Left hindlimb (tissue), 1 donor: ENCODE data around the gene DPP9.
"Not testable (repeated sequence)": the region's sequence is repeated elsewhere in the genome, so short reads cannot be mapped to it uniquely, and the experiment has no call there.

Source experiments
- DNase-seq: peaks from one replicate; pipeline ENCODE4 v3.0.0-alpha.2; 2018

Gene DPP9

DNA sequence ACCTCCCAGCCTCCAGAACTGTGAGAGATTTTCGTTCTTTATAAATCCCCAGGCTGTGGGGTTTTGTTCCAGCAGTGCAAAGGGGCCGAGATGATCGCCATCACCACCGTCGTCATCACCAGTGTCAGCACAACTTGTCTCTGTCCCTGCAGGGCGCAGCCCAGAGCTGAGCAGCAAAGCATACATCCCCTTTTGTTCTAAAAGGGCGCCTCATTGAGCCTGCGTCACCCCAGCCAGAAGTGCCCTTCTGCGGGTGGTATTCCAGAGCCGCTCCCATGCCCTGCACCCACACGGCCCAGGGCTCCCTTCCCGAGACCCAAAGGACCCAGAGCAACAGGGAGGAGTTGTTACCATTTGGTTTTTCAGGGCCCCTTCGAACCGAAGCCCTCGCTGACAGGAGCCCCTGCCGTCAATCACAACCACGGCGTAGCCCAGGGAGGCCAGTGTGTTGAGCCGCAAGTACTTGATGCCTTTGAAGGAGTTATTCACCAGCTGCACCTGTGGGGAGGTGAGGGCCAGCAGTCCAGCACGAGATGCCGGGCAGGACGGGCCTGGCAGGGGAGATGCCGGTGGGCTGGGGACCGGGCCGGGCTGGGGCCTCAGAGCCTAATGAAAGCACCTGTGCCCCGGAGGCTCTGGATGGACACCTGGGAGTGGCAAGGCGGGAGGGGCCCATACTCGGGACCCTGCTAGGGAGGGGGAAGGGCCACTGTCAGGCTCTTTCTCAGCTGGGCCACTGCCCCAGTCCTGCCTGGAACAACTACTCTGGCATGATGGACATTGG is 39.1 kb downstream of the DPP9 start:
- no peak for DNase-seq

DNA sequence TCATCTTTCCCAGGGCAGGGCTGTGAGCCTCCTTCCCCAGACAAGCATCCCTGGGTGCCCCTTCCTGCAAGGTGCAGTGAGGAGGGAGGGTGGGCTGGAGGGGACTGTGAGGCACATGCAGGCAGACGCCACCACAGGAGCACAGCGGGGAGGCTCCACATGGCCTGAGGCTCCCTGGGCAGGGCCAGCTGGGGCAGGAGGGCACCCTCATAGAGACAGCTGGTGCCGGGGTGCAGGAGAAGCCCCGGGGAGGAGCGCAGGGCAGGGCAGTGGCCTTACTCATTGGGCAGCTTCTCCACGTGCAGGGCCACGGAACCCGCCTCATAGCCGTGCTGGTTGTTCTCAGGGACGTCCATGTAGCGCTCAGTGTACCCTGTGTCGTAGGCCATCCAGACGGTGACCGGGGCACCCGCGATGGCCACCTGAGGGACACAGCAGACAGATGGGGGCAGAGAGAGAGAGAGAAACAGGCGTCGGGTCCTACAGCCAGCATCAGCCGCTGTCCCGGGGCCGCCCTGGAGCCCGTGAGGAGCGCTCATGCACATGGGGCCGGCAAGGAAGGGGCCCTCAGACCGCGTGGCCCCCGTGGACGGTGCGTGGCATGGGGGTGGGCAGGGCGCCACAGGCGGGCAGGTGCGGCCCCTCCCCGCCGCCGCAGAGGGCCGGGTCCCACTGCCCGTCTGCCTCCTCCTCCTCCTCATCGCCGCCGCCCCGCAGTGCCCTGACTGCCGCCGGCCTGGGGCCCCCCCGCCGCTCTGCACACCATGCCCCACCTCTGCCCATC is 41.0 kb downstream of the DPP9 start:
- no peak for DNase-seq

DNA sequence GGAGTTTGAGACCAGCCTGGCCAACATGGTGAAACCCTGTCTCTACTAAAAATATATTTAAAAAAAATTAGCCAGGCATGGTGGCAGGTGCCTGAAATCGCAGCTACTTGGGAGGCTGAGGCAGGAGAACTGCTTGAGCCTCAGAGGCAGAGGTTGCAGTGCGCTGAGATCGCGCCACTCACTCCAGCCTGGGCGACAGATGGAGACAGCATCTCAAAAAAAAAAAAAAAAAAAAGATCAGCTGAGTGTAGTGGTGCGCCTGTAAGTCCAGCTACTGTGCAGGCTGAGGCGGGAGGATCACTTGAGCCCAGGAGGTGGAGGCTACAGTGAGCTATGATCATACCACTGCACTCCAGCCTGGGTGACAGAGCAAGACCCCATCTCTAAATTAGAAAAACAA is 43.6 kb downstream of the DPP9 start:
- not testable (repeated sequence) for DNase-seq

DNA sequence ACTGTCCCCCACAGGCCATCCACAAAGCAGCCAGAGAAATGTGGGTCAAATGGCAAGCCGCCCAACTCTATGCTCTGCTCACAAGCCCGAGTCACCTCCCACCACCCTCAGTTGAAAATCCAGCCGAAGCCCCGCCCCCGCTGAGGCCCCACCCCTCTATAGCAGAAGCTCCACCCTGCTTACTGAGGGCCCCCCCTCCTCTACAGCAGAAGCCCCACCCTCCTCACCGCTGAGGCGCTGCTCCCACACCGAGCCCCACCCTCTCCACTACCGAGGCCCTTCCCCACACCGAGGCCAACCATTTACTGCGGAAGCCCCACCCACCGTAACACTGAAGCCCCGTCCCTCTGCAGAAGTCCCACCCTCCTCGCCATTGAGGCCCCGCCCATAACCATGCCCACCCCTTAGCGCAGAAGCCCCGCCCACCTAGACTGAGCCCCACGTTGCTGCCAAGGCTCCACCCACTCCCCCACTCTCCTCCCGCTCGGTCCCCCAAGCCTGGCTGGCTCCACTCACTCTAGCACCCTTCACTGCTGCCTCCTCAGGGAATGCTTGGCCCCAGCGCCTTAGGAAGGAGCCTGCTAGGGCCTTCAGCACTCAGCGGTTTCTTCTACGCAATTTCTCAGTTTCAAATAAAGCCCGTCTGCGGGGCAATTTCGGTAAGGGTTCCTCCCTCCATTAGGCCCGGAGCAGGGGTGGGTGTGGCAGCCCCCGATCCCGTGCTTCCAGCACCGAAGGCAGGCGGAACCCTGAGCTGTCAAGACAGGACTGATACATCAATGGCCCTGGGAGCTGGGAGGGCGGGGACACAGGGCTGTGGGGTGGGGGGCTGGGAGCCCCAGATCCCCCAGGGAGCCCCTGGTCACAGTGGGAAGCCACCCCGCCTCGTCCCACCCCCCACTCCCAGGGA is 44.5 kb downstream of the DPP9 start:
- peak; percentile 54 for DNase-seq

DNA sequence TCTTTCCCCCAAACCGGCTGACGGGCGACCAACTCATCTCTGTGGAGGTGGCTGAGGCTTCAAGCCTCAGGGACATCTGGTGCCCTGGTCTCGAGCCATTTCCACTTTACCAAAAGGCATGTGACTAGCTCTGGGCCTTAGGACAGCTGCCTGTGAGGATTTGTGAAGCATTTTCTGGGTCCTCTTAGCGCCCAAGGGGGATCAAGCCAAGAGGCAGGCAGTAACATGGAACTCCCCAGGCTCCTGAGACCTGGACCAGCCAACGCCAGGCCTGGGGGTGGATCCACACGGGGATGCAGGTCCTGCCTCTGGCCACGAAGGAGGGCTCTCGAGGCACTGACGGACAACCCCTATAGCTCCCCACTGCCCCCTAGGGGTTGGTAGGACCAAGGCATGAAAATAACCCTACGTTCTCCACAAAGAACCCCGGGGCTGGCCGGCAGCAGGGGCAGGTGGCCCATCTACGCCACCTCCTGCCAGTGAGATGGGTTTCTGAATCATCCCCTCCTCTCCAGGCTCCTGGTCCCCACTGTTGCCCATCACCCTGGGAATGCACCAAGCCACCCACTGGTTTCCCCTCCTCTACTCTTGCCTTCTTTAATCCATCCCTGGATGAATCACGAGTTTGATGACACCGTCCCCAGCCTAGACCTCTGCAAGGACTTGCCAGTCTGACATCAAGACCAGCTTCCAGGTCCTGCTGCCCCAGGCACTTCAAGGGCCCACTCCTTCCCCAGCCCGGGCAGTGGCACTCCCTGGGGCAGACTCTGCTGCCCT is 46.5 kb downstream of the DPP9 start:
- no peak for DNase-seq

DNA sequence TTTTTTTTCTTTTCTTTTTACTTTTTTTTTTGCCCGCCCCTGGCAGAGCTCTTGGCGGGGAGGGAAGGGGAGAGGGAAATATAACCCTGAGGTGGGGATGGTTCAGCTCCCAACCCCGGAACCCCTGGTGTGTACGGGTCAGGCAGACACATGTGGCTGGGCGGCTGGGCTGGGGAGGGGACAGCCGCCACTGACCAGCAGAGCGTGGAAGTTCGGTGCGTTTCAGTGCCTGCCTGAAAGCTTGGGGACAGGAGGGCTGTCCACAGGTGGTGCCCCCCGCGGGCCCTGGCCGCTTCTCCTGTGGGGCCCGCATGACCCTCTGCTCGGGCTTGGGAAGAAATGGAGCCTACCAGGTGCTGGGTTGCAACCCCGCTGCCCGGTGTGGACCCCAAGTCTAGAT is 48.3 kb downstream of the DPP9 start:
- DNase-seq, result no peak

DNA sequence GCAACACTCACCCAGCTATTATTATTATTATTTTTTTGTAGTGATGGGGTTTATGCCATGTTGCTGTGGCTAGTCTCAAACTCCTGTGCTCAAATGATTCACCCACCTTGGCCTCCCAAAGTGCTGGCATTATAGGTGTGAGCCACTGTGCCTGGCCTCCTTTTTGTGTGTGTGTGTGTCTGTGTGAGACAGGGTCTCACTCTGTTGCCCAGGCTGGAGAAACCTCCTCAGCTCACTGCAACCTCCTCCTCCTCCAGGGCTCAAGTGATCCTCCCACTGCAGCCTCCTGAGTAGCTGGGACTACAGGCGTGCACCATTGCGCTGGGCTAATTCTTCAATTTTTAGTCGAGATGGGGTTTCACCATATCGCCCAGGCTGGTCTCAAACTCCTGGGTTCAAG is 49.9 kb downstream of the DPP9 start:
- no peak for DNase-seq

DNA sequence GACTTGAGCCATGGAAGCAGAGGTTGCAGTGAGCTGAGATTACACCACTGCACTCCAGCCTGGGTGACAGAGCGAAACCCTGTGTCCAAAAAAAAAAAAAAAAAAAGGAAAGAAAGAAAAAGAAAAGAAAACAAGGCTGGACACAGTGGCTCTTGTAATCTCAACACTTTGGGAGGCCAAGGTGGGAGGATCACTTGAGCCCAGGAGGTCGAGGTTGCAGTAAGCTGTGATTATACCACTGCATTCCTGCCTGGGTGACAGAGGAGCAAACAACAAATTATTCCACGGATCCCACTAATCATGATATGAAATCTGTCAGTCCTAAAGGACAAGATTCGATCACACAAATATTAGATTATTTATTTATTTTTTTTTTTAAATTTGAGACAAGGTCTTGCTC is 50.4 kb downstream of the DPP9 start:
- no peak for DNase-seq

DNA sequence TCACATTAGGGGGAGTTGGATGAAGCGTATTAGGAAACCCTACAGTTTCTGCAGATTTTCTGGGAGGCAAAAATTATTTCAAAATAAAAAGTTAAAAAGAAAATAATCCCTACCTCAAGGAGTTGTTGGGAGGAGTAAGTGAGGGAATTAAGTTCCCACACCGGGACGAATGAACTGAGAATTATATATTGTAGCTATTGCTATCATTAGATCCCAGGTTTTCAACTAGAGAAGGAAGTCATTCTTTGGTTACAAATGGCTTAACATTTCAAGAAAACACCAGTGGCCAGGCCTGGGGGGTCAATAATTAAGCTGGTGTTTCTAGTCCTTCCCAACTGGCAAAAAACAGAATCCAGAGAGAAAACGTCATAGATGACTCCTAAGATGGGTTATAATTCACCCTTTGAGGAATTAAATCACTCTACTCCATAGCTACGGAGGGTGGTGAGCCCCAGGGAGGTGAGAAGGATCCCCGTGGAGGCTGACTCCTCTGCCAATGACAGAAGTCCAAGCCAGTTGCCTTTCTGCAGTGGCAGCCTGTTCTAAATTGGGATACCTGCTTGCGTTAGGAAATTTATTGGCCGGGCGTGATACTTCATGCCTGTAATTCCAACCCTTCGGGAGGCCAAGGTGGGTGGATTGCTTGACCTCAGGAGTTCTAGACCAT is 52.3 kb downstream of the DPP9 start:
- no peak for DNase-seq

DNA sequence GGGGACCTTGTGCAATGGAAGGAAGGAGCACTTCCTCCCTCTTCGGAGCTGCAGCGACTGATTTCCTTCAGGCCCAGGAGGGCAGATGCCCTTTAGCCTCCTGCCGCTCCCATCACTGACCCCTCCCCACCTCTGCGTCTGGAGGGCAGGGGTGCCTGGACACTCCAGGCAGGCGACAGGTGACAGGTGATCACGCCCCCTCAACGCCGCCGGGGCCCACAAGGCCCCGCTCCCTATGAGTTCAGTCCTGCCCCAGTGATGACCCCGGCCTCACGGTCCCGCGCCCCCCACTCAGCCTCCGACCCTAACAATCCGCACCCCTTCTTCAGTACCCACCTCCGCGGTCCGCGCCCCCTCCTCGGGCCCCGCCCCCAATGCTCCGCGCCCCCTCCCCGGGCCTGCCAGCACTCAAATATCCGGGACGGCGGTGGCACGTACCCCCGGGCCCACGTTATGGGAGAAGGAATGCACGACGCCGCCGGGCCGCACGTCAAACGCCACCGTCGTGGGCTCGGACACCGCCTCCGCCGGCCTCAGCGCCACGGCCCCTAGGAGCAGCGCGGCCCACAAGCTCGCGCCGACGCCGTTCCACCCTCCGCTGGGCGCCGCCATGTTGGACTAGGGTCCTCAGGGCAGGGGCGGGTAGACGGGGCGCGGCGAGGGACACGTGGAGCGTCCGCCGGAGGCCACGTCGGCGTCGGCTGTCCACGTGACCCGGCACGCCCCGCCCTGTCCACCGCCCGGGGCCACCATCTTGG is 53.7 kb downstream of the DPP9 start, which contains the start of gene MYDGF:
Gene MYDGF, minus strand, starts transcription at position 620 of the 758 bp plus-strand sequence. Its CDS starts 8 bp downstream, at position 612.
- peak; percentile 93 for DNase-seq

DNA sequence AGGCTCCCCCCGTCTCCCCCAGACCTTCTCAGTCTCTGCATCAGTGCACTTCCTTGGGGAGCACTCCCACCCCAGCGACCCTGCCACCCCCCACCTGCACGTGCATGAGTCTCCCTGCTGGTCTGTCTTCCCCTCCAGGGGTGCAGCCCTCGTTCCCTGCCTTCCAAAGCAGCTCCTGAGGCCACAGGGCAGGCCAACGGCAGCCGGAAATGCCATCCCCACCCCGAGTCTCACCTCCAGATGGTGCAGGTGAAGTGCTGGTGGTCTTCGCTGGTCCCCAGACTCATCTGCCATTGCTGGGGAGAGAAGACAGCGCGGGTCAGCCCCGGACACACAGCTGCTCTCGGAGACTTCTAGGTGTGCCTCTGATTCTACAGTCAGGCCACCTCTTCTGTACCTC is 59.0 kb downstream of the DPP9 start:
- DNase-seq, result no peak

DNA sequence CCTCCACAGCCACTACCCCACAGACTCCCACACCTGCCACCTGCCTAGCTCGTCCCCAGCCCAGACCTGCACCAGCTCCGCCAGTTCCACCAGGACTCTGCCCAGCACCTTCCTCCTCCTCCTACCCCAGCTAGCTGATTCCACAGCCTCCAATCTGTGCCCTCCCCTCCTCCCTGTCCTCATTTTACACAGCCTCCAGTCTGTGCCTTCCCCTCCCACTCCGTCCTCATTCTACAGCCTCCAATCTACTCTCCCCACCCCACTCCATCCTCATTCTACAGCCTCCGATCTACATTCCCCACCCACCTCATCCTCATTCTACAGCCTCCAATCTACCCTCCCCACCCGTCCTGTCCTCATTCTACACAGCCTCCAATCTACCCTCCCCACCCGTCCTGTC is 60.8 kb downstream of the DPP9 start:
- no peak for DNase-seq

DNA sequence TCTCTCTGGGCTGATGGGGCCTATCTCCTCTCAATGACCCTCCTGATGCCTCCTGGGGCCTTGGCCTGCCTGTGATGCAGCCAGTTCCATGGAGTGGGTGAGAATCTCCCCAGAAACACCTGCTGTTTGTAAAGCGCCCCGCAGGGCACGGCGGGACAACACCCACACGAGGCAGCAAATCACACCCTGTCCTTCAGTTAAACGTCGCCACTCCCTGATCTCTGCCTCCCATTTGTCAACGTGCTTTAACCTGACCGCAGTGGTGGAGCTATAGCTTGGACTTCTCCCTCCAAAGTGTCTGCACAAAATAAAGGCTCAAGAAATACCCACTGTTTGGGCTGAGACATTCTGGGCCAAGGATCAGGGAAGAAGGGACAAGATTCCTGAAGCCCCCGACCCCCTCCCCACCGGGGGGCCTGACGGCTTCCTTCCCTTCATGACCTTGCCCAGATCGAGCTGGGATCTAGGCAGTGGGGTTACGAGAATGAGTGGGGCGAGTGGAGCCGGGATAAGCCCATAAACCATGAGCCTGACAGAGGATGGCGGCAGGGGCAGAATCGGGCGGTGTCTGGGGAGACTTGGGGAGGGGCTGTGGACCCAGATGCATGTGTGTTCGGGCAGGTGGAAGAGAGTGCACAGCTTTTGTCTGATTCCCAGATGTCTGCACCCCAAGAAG is 61.5 kb downstream of the DPP9 start:
- DNase-seq, result no peak

DNA sequence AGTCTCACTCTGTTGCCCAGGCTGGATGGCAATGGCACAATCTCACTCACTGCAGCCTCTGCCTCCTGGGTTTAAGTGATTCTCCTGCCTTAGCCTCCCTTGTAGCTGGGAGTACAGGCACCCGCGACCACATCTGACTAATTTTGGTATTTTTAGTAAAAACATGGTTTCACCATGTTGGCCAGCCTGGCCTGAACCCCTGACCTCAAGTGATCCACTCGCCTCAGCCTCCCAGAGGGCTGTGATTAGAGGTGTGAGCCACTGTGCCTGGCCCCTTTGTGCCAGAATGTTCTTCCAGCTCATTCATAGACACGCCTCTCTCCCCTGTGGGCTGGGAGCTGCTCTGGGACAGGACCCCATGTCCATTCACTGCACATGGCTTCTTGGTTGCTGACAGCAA is 62.6 kb downstream of the DPP9 start:
- DNase-seq, result no peak

DNA sequence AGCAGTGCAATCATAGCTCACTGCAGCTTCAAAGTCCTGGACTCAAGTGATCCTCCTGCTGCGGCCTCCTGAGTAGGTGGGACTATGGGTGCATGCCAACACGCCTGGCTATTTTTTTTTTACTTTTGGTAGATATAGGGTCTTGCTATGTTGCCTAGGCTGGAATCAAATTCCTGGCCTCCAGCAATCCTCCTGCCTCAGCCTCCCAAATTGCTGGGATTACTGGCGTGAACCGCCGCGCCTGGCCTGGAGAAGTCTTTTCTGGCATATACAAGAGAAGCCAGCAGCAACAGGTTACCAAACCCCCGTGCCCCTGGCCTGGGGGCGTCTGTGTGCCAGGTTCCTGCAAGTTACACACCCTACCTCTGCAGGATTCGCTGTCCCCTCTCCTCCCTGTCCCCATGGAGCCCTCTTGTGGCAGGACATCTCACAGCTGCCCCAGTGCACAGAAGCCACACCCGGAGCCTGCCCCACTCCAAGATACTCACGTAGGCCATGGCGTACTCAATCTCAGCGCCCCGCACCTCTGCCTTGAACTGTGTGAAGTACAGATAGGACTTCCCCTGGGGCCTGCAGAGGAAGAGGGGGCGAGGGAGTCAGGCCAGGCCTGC is 63.4 kb downstream of the DPP9 start:
- no peak for DNase-seq

DNA sequence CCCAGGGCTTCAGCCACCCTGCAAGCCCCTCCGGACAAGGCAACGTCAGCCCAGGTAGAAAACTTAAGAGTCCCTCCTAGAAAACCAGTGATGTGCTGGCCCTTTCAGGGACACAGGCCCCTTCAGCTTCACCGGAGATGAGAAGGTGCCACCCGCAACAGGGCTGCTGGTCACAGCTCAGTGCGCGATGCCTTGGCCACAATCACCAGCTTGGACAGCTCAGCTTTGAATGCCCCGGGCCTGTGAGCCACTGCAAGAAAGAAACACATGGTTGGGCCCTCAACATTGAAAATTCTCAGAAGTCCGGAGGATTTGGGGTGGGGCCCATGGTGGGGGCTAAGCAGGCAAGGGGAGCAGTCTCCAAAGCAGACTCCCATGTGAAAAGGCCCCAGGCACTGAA is 65.8 kb downstream of the DPP9 start:
- no peak for DNase-seq

DNA sequence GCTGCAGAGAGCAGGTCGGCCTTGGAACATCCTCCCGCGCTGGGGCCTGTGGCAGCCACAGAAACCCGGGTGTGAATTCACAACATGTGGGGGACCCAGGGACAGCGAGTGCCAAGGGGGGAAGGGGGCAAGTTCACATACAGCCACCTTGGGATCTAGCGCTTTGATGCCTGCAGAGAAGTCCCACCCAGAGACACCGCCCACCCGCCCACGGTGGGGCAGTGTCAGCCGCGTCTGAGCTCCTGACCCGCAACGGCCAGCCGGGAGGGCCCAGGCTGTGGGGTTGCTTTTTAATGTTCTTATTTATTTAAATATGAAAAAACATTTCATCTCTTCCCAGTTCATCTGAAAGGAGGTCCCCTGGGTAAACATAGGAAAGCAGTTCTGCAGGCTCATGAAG is 66.4 kb downstream of the DPP9 start:
- no peak for DNase-seq

DNA sequence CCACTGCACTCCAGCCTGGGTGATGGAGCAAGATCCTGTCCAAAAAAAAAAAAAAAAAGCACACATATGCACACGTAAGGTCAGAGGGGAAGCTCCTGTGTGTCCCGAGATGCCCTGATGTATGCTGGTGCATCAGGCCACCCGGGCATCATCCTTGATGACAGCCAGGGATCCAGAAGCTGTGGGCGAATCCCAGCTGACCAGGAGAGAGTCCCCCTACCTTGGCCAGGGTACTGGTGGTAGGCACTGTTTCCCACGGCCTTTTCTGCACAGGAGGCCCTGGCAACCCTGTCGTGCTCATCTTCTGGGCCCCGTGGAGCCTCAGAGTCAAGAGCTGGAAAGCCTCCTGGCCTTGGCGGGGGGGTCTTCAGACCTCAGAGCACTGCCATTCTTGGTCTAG is 67.5 kb downstream of the DPP9 start:
- no peak for DNase-seq

DNA sequence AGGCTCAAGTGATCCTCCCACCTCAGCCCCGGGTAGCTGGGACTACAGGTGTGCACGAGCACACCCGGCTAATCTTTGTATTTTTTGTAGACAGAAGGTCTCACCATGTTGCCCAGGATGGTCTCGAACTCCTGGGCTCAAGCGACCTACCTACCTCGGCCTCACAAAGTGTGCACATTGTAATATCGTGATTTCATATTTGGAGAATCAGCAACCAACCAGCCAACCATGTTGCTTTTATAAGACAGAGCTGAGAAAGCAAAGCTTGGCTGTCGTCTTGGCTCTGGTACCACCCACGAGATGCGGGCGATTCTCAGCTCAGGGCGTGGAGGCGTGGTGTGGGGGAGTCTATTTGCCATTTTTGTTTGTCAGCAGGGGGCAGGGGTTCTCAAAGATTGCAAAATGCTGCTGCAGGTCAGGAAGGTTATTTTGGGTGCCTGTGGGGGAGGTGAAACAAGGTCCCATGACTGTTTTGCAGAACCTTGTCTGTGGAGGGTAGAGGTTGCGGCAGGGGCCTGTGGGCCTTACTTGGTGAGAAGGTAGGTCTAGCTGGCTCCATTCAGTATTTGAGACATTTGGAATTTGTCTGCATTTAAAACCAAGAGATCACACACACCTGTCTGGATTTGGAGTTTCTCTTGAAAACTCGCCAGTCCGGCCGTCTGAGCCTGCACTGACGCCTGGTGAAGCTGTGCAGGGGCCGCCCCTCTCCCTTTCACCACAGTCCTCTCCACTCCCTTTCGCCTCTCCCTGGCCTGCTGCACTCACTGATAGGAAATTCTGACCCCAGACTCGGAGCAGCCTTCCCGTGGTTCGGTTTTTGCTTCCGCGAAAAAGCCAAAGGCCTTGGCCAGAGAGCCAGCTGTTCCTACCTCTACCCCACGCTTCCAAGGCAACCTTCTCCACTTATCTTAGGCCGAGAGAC is 68.9 kb downstream of the DPP9 start:
- no peak for DNase-seq
